HG02571 (cell line): ENCODE results near the gene PATZ1.
"Not testable (repeated sequence)": the region's sequence is repeated elsewhere in the genome, so short reads cannot be mapped to it uniquely, and the experiment has no call there.

Experiments
- ATAC-seq: cut with Tn5 transposase; IDR thresholded peaks from one replicate; pipeline ENCODE4 v1.9.1; 2021; ENCODE audit warnings: mild to moderate bottlenecking, moderate library complexity; ENCODE audit not compliant: unreplicated experiment

Gene PATZ1

GRCh38 chr22:31314220-31314619 lies 31.9 kb downstream of the PATZ1 start:
- not testable (repeated sequence) for ATAC-seq

GRCh38 chr22:31313366-31314147 lies 32.6 kb downstream of the PATZ1 start:
- no peak for ATAC-seq

- ATAC-seq: no peak
Observed at GRCh38 chr22:31308181-31308580, 38.0 kb downstream of the PATZ1 start.

- no peak for ATAC-seq
Observed at GRCh38 chr22:31305194-31305593, 41.0 kb downstream of the PATZ1 start.

GRCh38 chr22:31302537-31302936 lies 43.6 kb downstream of the PATZ1 start:
- ATAC-seq: no peak

GRCh38 chr22:31302006-31302405 lies 44.1 kb downstream of the PATZ1 start:
- ATAC-seq: no peak

- ATAC-seq: no peak
Observed at GRCh38 chr22:31300896-31301295, 45.2 kb downstream of the PATZ1 start.

GRCh38 chr22:31295831-31296657 lies 50.1 kb downstream of the PATZ1 start:
- no peak for ATAC-seq

GRCh38 chr22:31295360-31295759 lies 50.8 kb downstream of the PATZ1 start:
- ATAC-seq: no peak

- ATAC-seq: no peak
Observed at GRCh38 chr22:31292236-31292989, 53.7 kb downstream of the PATZ1 start, which contains the start of gene PIK3IP1. TSS of gene PIK3IP1 (minus strand) at chr22:31292488. CDS start at chr22:31292344, 144 bp downstream.

- ATAC-seq: no peak
Observed at GRCh38 chr22:31291481-31292235, 54.5 kb downstream of the PATZ1 start.

GRCh38 chr22:31290494-31291471 lies 55.4 kb downstream of the PATZ1 start:
- peak; percentile 86 for ATAC-seq

- no peak for ATAC-seq
Observed at GRCh38 chr22:31289344-31289743, 56.8 kb downstream of the PATZ1 start.

- ATAC-seq: no peak
Observed at GRCh38 chr22:31288496-31289240, 57.5 kb downstream of the PATZ1 start.

GRCh38 chr22:31287818-31288495 lies 58.2 kb downstream of the PATZ1 start:
- no peak for ATAC-seq

GRCh38 chr22:31286360-31287255 lies 59.5 kb downstream of the PATZ1 start:
- no peak for ATAC-seq
